GM12892 (cell line): ENCODE measurements around the gene IFI30.

ENCODE experiments used
- POLR2A ChIP-seq: IDR thresholded peaks from 2 replicates; pipeline ENCODE4 v1.6.1; 2011; ENCODE audit warnings: low read depth, low read length, control low read depth
- POLR2AphosphoS5 ChIP-seq: IDR thresholded peaks from 2 replicates; pipeline ENCODE4 v1.6.1; 2011; ENCODE audit warnings: low read depth, low read length, control low read depth

- TF ChIP-seq POLR2A = no peak
- no peak for TF ChIP-seq POLR2AphosphoS5
Measured at GRCh38 chr19:18153556-18154134, 20.0 kb upstream of the IFI30 start.
